Measurements from ENCODE around the gene CIDEA.

Gene CIDEA

GRCh38 chr18:12302391-12303147, 48.4 kb downstream of the CIDEA start:
- no peak for DNase-seq

GRCh38 chr18:12304351-12305210, 50.4 kb downstream of the CIDEA start:
- DNase-seq = no peak

GRCh38 chr18:12305211-12305610, 51.0 kb downstream of the CIDEA start:
- DNase-seq = no peak

GRCh38 chr18:12305930-12306629, 51.9 kb downstream of the CIDEA start:
- no peak for DNase-seq

- DNase-seq = no peak
Observed at GRCh38 chr18:12306752-12307700, 52.9 kb downstream of the CIDEA start.

- no peak for DNase-seq
Observed at GRCh38 chr18:12307701-12308385, 53.7 kb downstream of the CIDEA start, which contains the start of gene TUBB6. TSS of gene TUBB6 (plus strand) at chr18:12308241. CDS start at chr18:12308293, 52 bp downstream.

GRCh38 chr18:12308386-12309100, 54.4 kb downstream of the CIDEA start:
- no peak for DNase-seq

GRCh38 chr18:12309683-12310198, 55.6 kb downstream of the CIDEA start:
- DNase-seq = no peak

- no peak for DNase-seq
Observed at GRCh38 chr18:12310762-12311161, 56.6 kb downstream of the CIDEA start.

- DNase-seq = no peak
Observed at GRCh38 chr18:12312976-12313375, 58.8 kb downstream of the CIDEA start.

- no peak for DNase-seq
Observed at GRCh38 chr18:12313530-12314245, 59.5 kb downstream of the CIDEA start.

- DNase-seq = no peak
Observed at GRCh38 chr18:12314591-12315305, 60.6 kb downstream of the CIDEA start.

GRCh38 chr18:12315490-12315889, 61.3 kb downstream of the CIDEA start:
- no peak for DNase-seq

GRCh38 chr18:12315911-12316310, 61.8 kb downstream of the CIDEA start:
- DNase-seq = no peak

- DNase-seq = peak in 1 of 2 experiments; percentile 4
Observed at GRCh38 chr18:12317664-12318333, 63.6 kb downstream of the CIDEA start.

GRCh38 chr18:12318334-12318697, 64.2 kb downstream of the CIDEA start:
- DNase-seq = no peak

- no peak for DNase-seq
Observed at GRCh38 chr18:12318857-12319256, 64.7 kb downstream of the CIDEA start.

GRCh38 chr18:12321333-12321732, 67.2 kb downstream of the CIDEA start:
- DNase-seq = no peak
